K562 (cell line): Measurements from ENCODE around the gene MCEMP1. TPM values are rescaled to one million over a fixed set of nuclear protein-coding genes. Genes with fewer than 3 reads are reported as not detected.

ENCODE experiments used
- ATAC-seq: fragments of 200-7000 bp; cut with Tn5 transposase; 3 replicates; pipeline ENCODE4 v1.9.1; 2020; ENCODE audit warnings: moderate library complexity
- BruUV-seq: library from RNA; stranded (reverse); fragments of 400-500 nt; replicated peaks from 2 replicates; lab custom pipeline; 2021; lab: Mats Ljungman, UMichigan
- CTCF ChIA-PET: fragments of 300-600 bp; formaldehyde crosslinking; extraction: SDS; loops from one replicate; lab custom pipeline; 2021; ENCODE audit warnings: low intra/inter-chr PET ratio; lab: Yijun Ruan, JAX
- POLR2A ChIA-PET: fragments of 300-600, 350-650 bp; sonication (Branson Sonifier 250); formaldehyde crosslinking; extraction: SDS; loops from one replicate; lab custom pipeline; 2021; ENCODE audit warnings: antibody characterized with exemption, inconsistent platforms; lab: Yijun Ruan, JAX
- DNase-seq, 4 experiments: peaks; one replicate each; pipeline versions ENCODE4 v3.0.0 to v3.0.0-alpha.2; 2011 to 2018; ENCODE audit warnings: low spot score in 3 of 4, mixed read lengths in 3 of 4; ENCODE audit errors: extremely low read depth in 1 of 4
- FAIRE-seq: peaks from 2 replicates; lab custom pipeline; 2011; peaks lifted over from hg19 to GRCh38; lab: Jason Lieb, UNC
- H2AFZ ChIP-seq: 2 replicates; pipeline ENCODE4 v1.6.0; 2011; ENCODE audit warnings: low read depth, low read length, control low read depth, inconsistent platforms
- H3K27ac ChIP-seq: fragments of 200-600 bp; 3 replicates; pipeline ENCODE4 v1.8.0; 2011; ENCODE audit warnings: low read depth, mild to moderate bottlenecking, control low read depth, inconsistent platforms, low read length, moderate library complexity, mixed read lengths; ENCODE audit errors: extremely low read depth
- H3K27me3 ChIP-seq, 2 experiments: fragments of 300-600 bp in 1 of 2; 2 replicates in 1 of 2; 3 replicates in 1 of 2; pipeline versions ENCODE4 v1.6.0 to v1.8.0; 2011; ENCODE audit warnings: inconsistent platforms in 2 of 2, low read length in 2 of 2, mild to moderate bottlenecking in 1 of 2, mixed read lengths in 1 of 2, moderate library complexity in 1 of 2; ENCODE audit not compliant: control insufficient read depth in 2 of 2, insufficient read depth in 2 of 2
- H3K36me3 ChIP-seq: fragments of 300-600 bp; 3 replicates; pipeline ENCODE4 v1.8.0; 2011; ENCODE audit warnings: mild to moderate bottlenecking, low read length, inconsistent platforms; ENCODE audit not compliant: control insufficient read depth, insufficient read depth
- H3K4me1 ChIP-seq, 2 experiments: fragments of 200-600 bp in 1 of 2; replicated peaks in 1 of 2; 2 replicates in 1 of 2; 3 replicates in 1 of 2; pipeline versions ENCODE4 v1.5.1 to v1.8.0; 2011; ENCODE audit warnings: inconsistent platforms in 2 of 2, low read length in 2 of 2, mild to moderate bottlenecking in 1 of 2, mixed read lengths in 1 of 2, moderate library complexity in 1 of 2; ENCODE audit not compliant: control insufficient read depth in 2 of 2, insufficient read depth in 2 of 2
- H3K4me2 ChIP-seq: 2 replicates; pipeline ENCODE4 v1.6.1; 2011; ENCODE audit warnings: low read length, control low read depth, inconsistent platforms, mixed read lengths; ENCODE audit not compliant: insufficient read depth
- H3K4me3 ChIP-seq: fragments of 200-600 bp; sonication (generic), shearing (Covaris generic); 2 replicates; pipeline ENCODE4 v1.5.1; 2016; ENCODE audit warnings: control low read depth, inconsistent platforms
- H3K79me2 ChIP-seq: fragments of 200-600 bp; 3 replicates; pipeline ENCODE4 v1.8.0; 2011; ENCODE audit warnings: low read length, inconsistent platforms; ENCODE audit not compliant: control insufficient read depth, insufficient read depth
- H3K9ac ChIP-seq, 2 experiments: 2 replicates each; pipeline versions ENCODE4 v1.6.0 to v1.6.1; 2011; ENCODE audit warnings: low read depth in 2 of 2, low read length in 2 of 2, control low read depth in 1 of 2, inconsistent platforms in 1 of 2, mild to moderate bottlenecking in 1 of 2, mixed read lengths in 1 of 2; ENCODE audit not compliant: insufficient read depth in 1 of 2
- H3K9me1 ChIP-seq: one replicate; pipeline ENCODE4 v1.6.0; 2011; ENCODE audit warnings: inconsistent platforms, mild to moderate bottlenecking, low read length, moderate library complexity; ENCODE audit not compliant: control insufficient read depth, insufficient read depth
- H3K9me3 ChIP-seq: replicated peaks from 2 replicates; pipeline ENCODE4 v1.5.1; 2011; ENCODE audit warnings: low read depth, low read length, inconsistent platforms; ENCODE audit not compliant: control insufficient read depth, insufficient read depth
- H4K20me1 ChIP-seq: replicated peaks from 2 replicates; pipeline ENCODE4 v1.6.1; 2011; ENCODE audit warnings: low read length, inconsistent platforms, mixed read lengths; ENCODE audit not compliant: control insufficient read depth, insufficient read depth
- ATF6 ChIP-seq: sonication (generic); formaldehyde crosslinking; IDR thresholded peaks from 2 replicates; pipeline ENCODE4 v1.4.0; 2020; ENCODE audit warnings: mild to moderate bottlenecking, missing genetic modification reagents
- ATF7 ChIP-seq: fragments of 450-650 bp; IDR thresholded peaks from 2 replicates; pipeline ENCODE4 v1.7.1; 2014; ENCODE audit warnings: mild to moderate bottlenecking, moderate library complexity
- CBFA2T3 ChIP-seq: fragments of 450-650 bp; IDR thresholded peaks from 2 replicates; pipeline ENCODE4 v1.6.1; 2017
- HDGF ChIP-seq: fragments of 450-650 bp; IDR thresholded peaks from 2 replicates; pipeline ENCODE4 v1.6.1; 2016
- HOXB6 ChIP-seq: fragments of 250-450 bp; sonication (Bioruptor Pico); IDR thresholded peaks from 2 replicates; pipeline ENCODE4 v1.5.1; 2022; ENCODE audit warnings: mild to moderate bottlenecking, borderline replicate concordance
- MAFG ChIP-seq: fragments of 450-650 bp; conservative IDR thresholded peaks from 2 replicates; pipeline ENCODE4 v1.6.1; 2016; ENCODE audit warnings: missing genetic modification characterization, missing compliant biosample characterization
- NFRKB ChIP-seq: fragments of 450-650 bp; IDR thresholded peaks from 2 replicates; pipeline ENCODE4 v1.6.1; 2016; ENCODE audit warnings: low read depth
- POLR2AphosphoS5 ChIP-seq: IDR thresholded peaks from 2 replicates; pipeline ENCODE4 v1.6.1; 2011; ENCODE audit warnings: mild to moderate bottlenecking, low read depth, low read length, moderate library complexity; ENCODE audit not compliant: control insufficient read depth, insufficient read depth
- POLR2G ChIP-seq: fragments of 200-400 bp; formaldehyde crosslinking; IDR thresholded peaks from 2 replicates; pipeline ENCODE4 v1.6.1; 2017; ENCODE audit warnings: low read depth, mild to moderate bottlenecking, antibody characterized with exemption, low read length, moderate library complexity
- RBFOX2 ChIP-seq: fragments of 200-400 bp; formaldehyde crosslinking; IDR thresholded peaks from 2 replicates; pipeline ENCODE4 v1.6.1; 2017; ENCODE audit warnings: low read depth, mild to moderate bottlenecking, low read length, moderate library complexity
- TEAD4 ChIP-seq, 2 experiments: sonication (generic) in 1 of 2; formaldehyde crosslinking in 1 of 2; IDR thresholded peaks; 2 replicates each; pipeline versions ENCODE4 v1.6.1 to v1.8.0; 2012 to 2022; ENCODE audit warnings: borderline replicate concordance in 1 of 2, inconsistent platforms in 1 of 2, low read length in 1 of 2, mild to moderate bottlenecking in 1 of 2, missing genetic modification reagents in 1 of 2
- TFE3 ChIP-seq: fragments of 450-650 bp; formaldehyde crosslinking; IDR thresholded peaks from 2 replicates; pipeline ENCODE4 v1.4.0; 2020; ENCODE audit warnings: mild to moderate bottlenecking, mixed read lengths
- TSC22D4 ChIP-seq: fragments of 450-650 bp; IDR thresholded peaks from 2 replicates; pipeline ENCODE4 v1.6.1; 2016; ENCODE audit warnings: missing genetic modification characterization, missing biosample characterization, control low read depth
- ZNF224 ChIP-seq: sonication (generic); formaldehyde crosslinking; IDR thresholded peaks from 2 replicates; pipeline ENCODE4 v1.8.0; 2022; ENCODE audit warnings: mild to moderate bottlenecking, missing genetic modification reagents
- ZNF311 ChIP-seq: fragments of 250-450 bp; sonication (Bioruptor Pico); IDR thresholded peaks from 2 replicates; pipeline ENCODE4 v1.4.0; 2020; ENCODE audit warnings: mild to moderate bottlenecking, moderate library complexity
- ZSCAN32 ChIP-seq: fragments of 450-650 bp; formaldehyde crosslinking; IDR thresholded peaks from 2 replicates; pipeline ENCODE4 v1.4.0; 2020; ENCODE audit warnings: mild to moderate bottlenecking, moderate library complexity
- WGBS: fragments of 100-300 bp; shearing (Covaris generic); methylation state at CpG from one replicate; pipeline ENCODE4 v1.1.6; 2016; ENCODE audit warnings: low coverage, mixed read lengths; ENCODE audit not compliant: insufficient coverage; ENCODE audit errors: missing lambda C conversion rate; 5-methylcytosine and 5-hydroxymethylcytosine counted together
- in situ Hi-C: fragments of 300-500 bp; cut with MboI; formaldehyde crosslinking; loops from 4 replicates; pipeline ENCODE4 v1.15.0; 2018; ENCODE audit warnings: inconsistent platforms, mixed read lengths
- intact Hi-C: fragments of 100-400 bp; cut with micrococcal nuclease; formaldehyde crosslinking; loops from 2 replicates; pipeline ENCODE4 v1.14.2; 2022
- polyA plus RNA-seq, 8 experiments: library from polyadenylated mRNA; depleted of rRNA in 4 of 8; stranded (reverse) in 5 of 8; unstranded in 3 of 8; fragments of >200 nt; fragmentation: Nextera tagmentation in 2 of 8; fragmentation: Illumina TruSeq in 1 of 8; extraction: Ambion mirVana in 2 of 8; extraction: Trizol in 1 of 8; gene quantifications; 2 replicates each; pipeline versions ENCODE4 v1.2.1 to v1.2.3, GENCODE V29; 2011 to 2014; ENCODE audit warnings: inconsistent platforms in 1 of 8, missing spikeins in 1 of 8
- total RNA-seq, 7 experiments: library from RNA; depleted of rRNA in 6 of 7; stranded (reverse); fragments of >200 nt in 6 of 7; fragmentation: Illumina TruSeq in 2 of 7; extraction: Trizol in 2 of 7; gene quantifications; 2 replicates each; pipeline versions ENCODE4 v1.2.1 to v1.2.3, GENCODE V29; 2011 to 2021; ENCODE audit warnings: low replicate concordance in 1 of 7

MCEMP1 gene
- total and polyA plus RNA-seq, 9 of the 15 experiments (the other 6 are each of a cell fraction or from before 2014, with no cell fraction given) = 0.11 to 1.8 (median 0.51) TPM

GRCh38 chr19:7638802-7639465, 38.0 kb upstream of the MCEMP1 start:
- FAIRE-seq (no peak), ATAC-seq (no peak), DNase-seq (no peak)
- Histone ChIP-seq H3K9me1 (no peaks in the 10 kb centered on the region), H3K9ac (peak overlapping the region in 1 of 2 experiments; percentile 43; a peak in 2 of 4 replicates), H3K9me3 (peaks cover 6% of the 10 kb centered on the region; the same call in 1 of the 2 replicates), H3K79me2 (peaks cover 40% of the 10 kb centered on the region), H4K20me1 (peaks cover 21% of the 10 kb centered on the region), H2AFZ (no peak overlapping the region), H3K27me3 (no peaks in the 10 kb centered on the region; a peak in 1 of 5 replicates), H3K4me2 (no peak overlapping the region), H3K4me3 (no peak overlapping the region), H3K27ac (no peak overlapping the region), H3K4me1 (peaks cover 15 to 62% of the 10 kb centered on the region in 2 experiments; a peak in 4 of 5 replicates), H3K36me3 (peaks cover 48% of the 10 kb centered on the region; the same call in 2 of the 3 replicates)
- in situ Hi-C loops (no loop called here), intact Hi-C loops (no loop called here)
- CTCF ChIA-PET = no interaction called here
- POLR2A ChIA-PET = interaction anchor here (1.6 to 2.0 kb wide), 3 partner anchors 10 to 71 kb away, joined by 6 to 18 read pairs (median 7); no protein-coding TSS in a partner anchor
- no TSS peak for BruUV-seq
- 80% methylated on average over 10 of the region's 12 CpGs for WGBS
- TF ChIP-seq POLR2AphosphoS5 (0 out of 2 replicates have a peak, but pooled peaks have one; percentile 17), ZNF224 (no peak), CBFA2T3 (peak; percentile 63), RBFOX2 (peak; percentile 35; the same call in 1 of the 2 replicates), ATF7 (no peak), MAFG (tag) (no peak), HOXB6 (no peak), ZSCAN32 (CRISPR knock-in tag) (no peak), TSC22D4 (tag) (no peak), HDGF (no peak), ATF6 (no peak), NFRKB (no peak), POLR2G (peak; percentile 29; the same call in 1 of the 2 replicates), TEAD4 (IDR thresholded peaks at IDR 0.05; ENCODE audit: low read length) (peak; percentile 49), TEAD4 (CRISPR knock-in tag; IDR thresholded peaks at IDR 0.05; ENCODE audit: borderline replicate concordance) (no peak), ZNF311 (CRISPR knock-in tag) (no peak), TFE3 (CRISPR knock-in tag) (peak; percentile 29)
